Measurements from ENCODE around the gene CTDSPL.
"Not testable (repeated sequence)": the region's sequence is repeated elsewhere in the genome, so short reads cannot be mapped to it uniquely, and the experiment has no call there.

Gene CTDSPL

GRCh38 chr3:37861620-37862041 is at the start of gene CTDSPL:
CTDSPL (plus strand) TSS chr3:37861880; CDS start chr3:37862200, 320 bp downstream.
- peak; percentile 49 for DNase-seq (ENCODE audit: low spot score)
- in situ Hi-C loops (cut with MboI; ENCODE audit: low sequenced_read_pairs, unreplicated experiment): no loop called here
- no peak for TF ChIP-seq CTCF (IDR thresholded peaks at IDR 0.05; ENCODE audit: borderline replicate concordance, control extremely low read depth, extremely low read depth, insufficient read depth, missing control alignments)

DNA sequence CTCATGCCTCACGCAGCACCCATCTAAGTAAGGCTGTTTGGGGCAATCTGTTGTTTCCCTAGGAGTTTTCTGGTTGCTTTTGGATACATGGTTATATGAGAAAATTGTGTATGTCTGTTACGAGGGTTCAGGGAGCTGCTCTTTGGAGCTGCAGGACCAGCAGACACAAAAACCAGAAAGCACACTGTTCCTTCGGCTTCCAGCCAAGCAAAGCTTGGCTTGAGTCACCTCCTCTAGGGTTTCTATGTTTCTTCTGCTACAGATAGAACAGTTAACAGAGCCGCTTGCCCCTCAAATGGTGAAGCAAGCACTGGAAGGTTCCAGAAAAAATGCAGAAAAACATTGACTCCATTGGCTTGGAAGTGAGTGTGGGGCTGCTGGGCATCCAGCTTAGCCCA is 49.2 kb upstream of the CTDSPL start:
- in situ Hi-C loops (cut with MboI; ENCODE audit: low sequenced_read_pairs, unreplicated experiment): no loop called here
- no peak for TF ChIP-seq CTCF (IDR thresholded peaks at IDR 0.05; ENCODE audit: borderline replicate concordance, control extremely low read depth, extremely low read depth, insufficient read depth, missing control alignments)

GRCh38 chr3:37813403-37813802 is 48.3 kb upstream of the CTDSPL start:
- in situ Hi-C loops (cut with MboI; ENCODE audit: low sequenced_read_pairs, unreplicated experiment): no loop called here
- no peak for TF ChIP-seq CTCF (IDR thresholded peaks at IDR 0.05; ENCODE audit: borderline replicate concordance, control extremely low read depth, extremely low read depth, insufficient read depth, missing control alignments)
- DNase-seq (ENCODE audit: low spot score): peak; percentile 55

More for the DNA sequence above, 49.2 kb upstream of the CTDSPL start:
- no peak for DNase-seq (ENCODE audit: low spot score)

DNA sequence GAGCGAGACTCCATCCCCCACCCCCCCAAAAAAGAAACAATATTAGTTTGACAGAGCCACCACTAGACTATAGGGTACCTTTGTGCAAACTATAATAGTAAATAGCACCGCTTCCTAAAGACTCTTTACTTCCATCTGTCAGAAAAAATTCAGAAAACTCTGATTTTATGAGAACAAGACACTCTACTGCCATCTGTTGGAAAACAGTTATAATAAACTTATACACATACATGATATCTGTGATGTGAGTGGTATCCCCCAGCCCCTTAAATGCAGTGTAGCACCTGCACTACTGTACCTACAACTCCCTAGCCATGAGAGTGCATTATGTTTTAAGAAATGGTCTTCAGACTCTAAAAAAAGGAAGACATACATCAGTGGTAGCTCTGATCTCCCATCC is 47.1 kb upstream of the CTDSPL start:
- in situ Hi-C loops (cut with MboI; ENCODE audit: low sequenced_read_pairs, unreplicated experiment): no loop called here
- DNase-seq (ENCODE audit: low spot score): peak; percentile 39
- TF ChIP-seq CTCF (IDR thresholded peaks at IDR 0.05; ENCODE audit: borderline replicate concordance, control extremely low read depth, extremely low read depth, insufficient read depth, missing control alignments): peak; percentile 27

DNA sequence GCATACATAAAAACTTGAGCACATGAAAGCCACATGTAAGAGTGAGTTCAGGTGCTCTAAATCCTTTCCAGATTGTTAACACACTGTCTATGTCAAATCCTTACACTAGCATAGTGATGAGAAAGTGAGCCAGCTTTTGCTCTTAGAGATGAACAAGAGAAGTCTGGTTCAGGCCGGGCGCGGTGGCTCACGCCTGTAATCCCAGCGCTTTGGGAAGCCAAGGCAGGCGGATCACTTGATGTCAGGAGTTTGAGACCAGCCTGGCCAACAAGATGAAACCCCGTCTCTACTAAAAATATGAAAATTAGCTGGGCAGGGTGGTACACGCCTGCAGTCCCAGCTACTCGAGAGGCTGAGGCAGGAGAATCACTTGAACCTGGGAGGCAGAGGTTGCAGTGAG is 46.5 kb upstream of the CTDSPL start:
- DNase-seq (ENCODE audit: low spot score); in situ Hi-C loops (cut with MboI; ENCODE audit: low sequenced_read_pairs, unreplicated experiment): not testable (repeated sequence)

- no peak for TF ChIP-seq CTCF (IDR thresholded peaks at IDR 0.05; ENCODE audit: borderline replicate concordance, control extremely low read depth, extremely low read depth, insufficient read depth, missing control alignments)
- in situ Hi-C loops (cut with MboI; ENCODE audit: low sequenced_read_pairs, unreplicated experiment): no loop called here
Measured at GRCh38 chr3:37816271-37816670, 45.4 kb upstream of the CTDSPL start.

GRCh38 chr3:37819591-37819990 is 42.1 kb upstream of the CTDSPL start:
- no peak for DNase-seq (ENCODE audit: low spot score)
- in situ Hi-C loops (cut with MboI; ENCODE audit: low sequenced_read_pairs, unreplicated experiment): no loop called here
- TF ChIP-seq CTCF (IDR thresholded peaks at IDR 0.05; ENCODE audit: borderline replicate concordance, control extremely low read depth, extremely low read depth, insufficient read depth, missing control alignments): no peak

More at GRCh38 chr3:37816271-37816670, 45.4 kb upstream of the CTDSPL start:
- no peak for DNase-seq (ENCODE audit: low spot score)

Data from GM13976 (cell line).